Measurements from ENCODE around the gene EMC9.

Gene EMC9

GRCh38 chr14:24133735-24134134, 7.7 kb downstream of the EMC9 start:
- H3K4me3 ChIP-seq (ENCODE audit: low read length): no peak overlapping the region
- no peaks in the 10 kb centered on the region for H3K27me3 ChIP-seq (ENCODE audit: control insufficient read depth, insufficient read depth, low read length)
- no peak overlapping the region for H3K9ac ChIP-seq (ENCODE audit: low read depth, low read length)
- peaks cover 33% of the 10 kb centered on the region for H3K4me1 ChIP-seq (ENCODE audit: control insufficient read depth, insufficient read depth, low read length)
- no peaks in the 10 kb centered on the region for H3K9me3 ChIP-seq (replicated peaks; ENCODE audit: low read length)
- peaks cover 15% of the 10 kb centered on the region for H3K36me3 ChIP-seq (ENCODE audit: insufficient read depth, low read length)
- H3K4me2 ChIP-seq (ENCODE audit: low read length): no peak overlapping the region

DNA sequence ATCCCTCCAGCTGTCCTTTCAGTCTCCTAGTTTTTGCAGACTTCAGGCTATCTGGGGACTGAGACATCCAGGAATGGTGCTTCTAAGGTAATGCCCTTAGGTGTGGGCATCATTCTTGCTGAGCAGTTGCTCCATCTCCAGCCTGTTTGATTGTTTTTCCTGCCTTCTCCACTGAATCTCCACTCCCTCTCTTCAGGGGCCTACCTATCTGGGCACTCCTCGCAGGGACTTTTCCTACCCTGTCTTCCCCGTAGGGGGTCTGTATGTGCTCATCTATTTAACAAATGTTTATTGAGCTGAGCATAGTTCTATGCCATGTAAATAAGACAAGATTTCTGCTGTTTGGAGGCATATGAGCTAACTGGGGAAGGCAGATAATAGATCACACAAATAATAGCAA, 8.4 kb downstream of the EMC9 start:
- H3K4me1 ChIP-seq (ENCODE audit: control insufficient read depth, insufficient read depth, low read length): peaks cover 33% of the 10 kb centered on the region
- no peak overlapping the region for H3K4me2 ChIP-seq (ENCODE audit: low read length)
- no peak overlapping the region for H3K9ac ChIP-seq (ENCODE audit: low read depth, low read length)
- H3K36me3 ChIP-seq (ENCODE audit: insufficient read depth, low read length): peaks cover 8% of the 10 kb centered on the region
- H3K9me3 ChIP-seq (replicated peaks; ENCODE audit: low read length): no peaks in the 10 kb centered on the region
- H3K27me3 ChIP-seq (ENCODE audit: control insufficient read depth, insufficient read depth, low read length): no peaks in the 10 kb centered on the region
- no peak overlapping the region for H3K4me3 ChIP-seq (ENCODE audit: low read length)

- Histone ChIP-seq H3K9me3 (replicated peaks; ENCODE audit: low read length) (no peaks in the 10 kb centered on the region), H3K4me1 (ENCODE audit: control insufficient read depth, insufficient read depth, low read length) (peaks cover 33% of the 10 kb centered on the region), H3K9ac (ENCODE audit: low read depth, low read length) (no peak overlapping the region), H3K36me3 (ENCODE audit: insufficient read depth, low read length) (no peaks in the 10 kb centered on the region), H3K4me3 (ENCODE audit: low read length) (no peak overlapping the region), H3K4me2 (ENCODE audit: low read length) (no peak overlapping the region), H3K27me3 (ENCODE audit: control insufficient read depth, insufficient read depth, low read length) (no peaks in the 10 kb centered on the region)
Observed at GRCh38 chr14:24132061-24132685, 9.2 kb downstream of the EMC9 start.

DNA sequence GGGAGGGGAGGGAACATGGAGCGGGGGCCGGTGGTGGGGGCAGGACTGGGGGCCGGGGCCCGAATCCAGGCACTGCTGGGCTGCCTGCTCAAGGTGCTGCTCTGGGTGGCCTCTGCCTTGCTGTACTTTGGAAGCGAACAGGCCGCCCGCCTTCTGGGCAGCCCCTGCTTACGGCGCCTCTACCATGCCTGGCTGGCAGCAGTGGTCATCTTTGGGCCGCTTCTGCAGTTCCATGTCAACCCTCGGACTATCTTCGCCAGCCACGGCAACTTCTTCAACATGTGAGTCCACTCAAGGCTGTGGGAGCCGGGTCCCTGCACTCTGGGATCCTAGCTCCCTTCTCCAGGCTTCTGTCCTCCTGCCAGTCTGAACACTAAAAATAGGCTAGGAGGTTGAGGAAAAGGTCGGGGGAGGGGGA, 9.8 kb downstream of the EMC9 start:
- Histone ChIP-seq H3K4me3 (ENCODE audit: low read length) (no peak overlapping the region), H3K9ac (ENCODE audit: low read depth, low read length) (no peak overlapping the region), H3K36me3 (ENCODE audit: insufficient read depth, low read length) (no peaks in the 10 kb centered on the region), H3K4me2 (ENCODE audit: low read length) (peak overlapping the region; percentile 20), H3K27me3 (ENCODE audit: control insufficient read depth, insufficient read depth, low read length) (no peaks in the 10 kb centered on the region), H3K9me3 (replicated peaks; ENCODE audit: low read length) (no peaks in the 10 kb centered on the region), H3K4me1 (ENCODE audit: control insufficient read depth, insufficient read depth, low read length) (peaks cover 27% of the 10 kb centered on the region)

GRCh38 chr14:24130717-24131548, 10.5 kb downstream of the EMC9 start:
- H3K27me3 ChIP-seq (ENCODE audit: control insufficient read depth, insufficient read depth, low read length): no peaks in the 10 kb centered on the region
- no peak overlapping the region for H3K4me2 ChIP-seq (ENCODE audit: low read length)
- H3K4me3 ChIP-seq (ENCODE audit: low read length): no peak overlapping the region
- H3K36me3 ChIP-seq (ENCODE audit: insufficient read depth, low read length): no peaks in the 10 kb centered on the region
- peaks cover 25% of the 10 kb centered on the region for H3K4me1 ChIP-seq (ENCODE audit: control insufficient read depth, insufficient read depth, low read length)
- no peaks in the 10 kb centered on the region for H3K9me3 ChIP-seq (replicated peaks; ENCODE audit: low read length)
- no peak overlapping the region for H3K9ac ChIP-seq (ENCODE audit: low read depth, low read length)

DNA sequence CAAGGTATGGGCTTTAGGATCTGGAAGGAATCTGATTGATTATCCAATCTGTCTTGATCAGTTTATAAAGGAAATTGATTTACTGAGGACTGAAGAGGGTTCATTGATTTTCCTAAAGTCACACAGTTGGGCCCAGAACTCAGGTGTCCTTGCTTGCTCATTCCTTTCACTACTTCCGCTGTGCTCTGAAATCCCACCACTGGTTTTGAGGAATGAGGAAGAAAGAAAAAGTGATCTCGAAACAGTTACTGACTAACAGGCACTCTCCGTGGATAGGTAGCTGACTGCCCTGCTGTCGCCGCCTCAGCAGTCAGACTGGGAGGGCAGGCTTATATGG, 11.0 kb downstream of the EMC9 start, which contains the start of gene FITM1:
Gene FITM1, plus strand, starts transcription at position 280 of the 337 bp plus-strand sequence. CDS start 905 bp downstream, outside the sequence.
- no peaks in the 10 kb centered on the region for H3K9me3 ChIP-seq (replicated peaks; ENCODE audit: low read length)
- no peak within 1 kb of the TSS for H3K4me3 ChIP-seq (ENCODE audit: low read length)
- H3K36me3 ChIP-seq (ENCODE audit: insufficient read depth, low read length): no peaks in the 10 kb centered on the region
- H3K27me3 ChIP-seq (ENCODE audit: control insufficient read depth, insufficient read depth, low read length): no peaks in the 10 kb centered on the region
- peak within 1 kb of the TSS; percentile 20 for H3K4me2 ChIP-seq (ENCODE audit: low read length)
- no peak within 1 kb of the TSS for H3K9ac ChIP-seq (ENCODE audit: low read depth, low read length)
- peaks cover 22% of the 10 kb centered on the region for H3K4me1 ChIP-seq (ENCODE audit: control insufficient read depth, insufficient read depth, low read length)

- Histone ChIP-seq H3K9ac (ENCODE audit: low read depth, low read length) (no peak overlapping the region), H3K4me1 (ENCODE audit: control insufficient read depth, insufficient read depth, low read length) (peaks cover 21% of the 10 kb centered on the region), H3K4me3 (ENCODE audit: low read length) (no peak overlapping the region), H3K4me2 (ENCODE audit: low read length) (no peak overlapping the region), H3K9me3 (replicated peaks; ENCODE audit: low read length) (no peaks in the 10 kb centered on the region), H3K27me3 (ENCODE audit: control insufficient read depth, insufficient read depth, low read length) (no peaks in the 10 kb centered on the region), H3K36me3 (ENCODE audit: insufficient read depth, low read length) (no peaks in the 10 kb centered on the region)
Observed at GRCh38 chr14:24129410-24129998, 11.9 kb downstream of the EMC9 start.

DNA sequence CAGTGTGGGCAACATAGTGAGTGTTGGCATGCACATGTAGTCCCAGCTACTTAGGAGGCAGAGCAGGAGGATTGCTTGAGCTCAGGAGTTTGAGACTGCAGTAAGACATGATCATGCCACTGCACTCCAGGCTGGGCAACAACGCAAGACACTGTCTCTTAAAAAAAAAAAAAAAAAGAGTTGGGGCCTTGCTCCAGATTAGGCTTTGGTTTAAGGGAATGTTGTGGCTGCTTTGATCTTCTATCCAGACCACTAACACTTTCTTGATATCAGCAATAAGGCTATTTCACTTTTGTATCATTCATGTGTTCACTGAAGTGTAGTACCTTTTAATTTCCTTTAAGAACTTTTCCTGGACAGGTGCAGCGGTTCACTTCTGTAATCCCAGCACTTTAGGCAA, 13.7 kb downstream of the EMC9 start:
- Histone ChIP-seq H3K9ac (ENCODE audit: low read depth, low read length) (no peak overlapping the region), H3K4me1 (ENCODE audit: control insufficient read depth, insufficient read depth, low read length) (peaks cover 21% of the 10 kb centered on the region), H3K4me2 (ENCODE audit: low read length) (no peak overlapping the region), H3K9me3 (replicated peaks; ENCODE audit: low read length) (no peaks in the 10 kb centered on the region), H3K36me3 (ENCODE audit: insufficient read depth, low read length) (no peaks in the 10 kb centered on the region), H3K4me3 (ENCODE audit: low read length) (no peak overlapping the region), H3K27me3 (ENCODE audit: control insufficient read depth, insufficient read depth, low read length) (no peaks in the 10 kb centered on the region)

DNA sequence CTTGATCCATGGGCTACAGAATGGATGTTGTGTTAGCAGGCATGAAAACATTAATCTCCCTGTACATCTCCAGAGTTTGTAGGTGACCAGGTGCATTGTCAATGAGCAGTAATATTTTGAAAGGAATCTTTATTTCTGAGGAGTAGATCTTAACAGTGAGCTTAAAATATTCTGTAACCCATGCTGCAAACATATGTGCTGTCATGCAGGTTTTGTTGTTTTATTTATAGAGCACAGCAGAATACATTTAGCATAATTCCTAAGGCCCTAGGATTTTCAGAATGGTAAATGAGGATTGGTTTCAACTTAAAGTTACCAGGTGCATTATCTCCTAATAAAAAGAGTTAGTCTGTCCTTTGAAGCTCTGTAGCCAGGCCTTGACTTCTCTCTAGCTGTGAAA, 14.5 kb downstream of the EMC9 start:
- no peaks in the 10 kb centered on the region for H3K27me3 ChIP-seq (ENCODE audit: control insufficient read depth, insufficient read depth, low read length)

GRCh38 chr14:24123424-24124417, 17.7 kb downstream of the EMC9 start:
- H3K4me3 ChIP-seq (ENCODE audit: low read length): no peak overlapping the region
- no peaks in the 10 kb centered on the region for H3K4me1 ChIP-seq (ENCODE audit: control insufficient read depth, insufficient read depth, low read length)
- peaks cover 28% of the 10 kb centered on the region for H3K36me3 ChIP-seq (ENCODE audit: insufficient read depth, low read length)
- H3K9ac ChIP-seq (ENCODE audit: low read depth, low read length): no peak overlapping the region
- H3K9me3 ChIP-seq (replicated peaks; ENCODE audit: low read length): no peaks in the 10 kb centered on the region
- no peaks in the 10 kb centered on the region for H3K27me3 ChIP-seq (ENCODE audit: control insufficient read depth, insufficient read depth, low read length)
- H3K4me2 ChIP-seq (ENCODE audit: low read length): no peak overlapping the region

More for the DNA sequence above, 14.5 kb downstream of the EMC9 start:
- H3K9ac ChIP-seq (ENCODE audit: low read depth, low read length): no peak overlapping the region
- H3K4me2 ChIP-seq (ENCODE audit: low read length): no peak overlapping the region
- no peak overlapping the region for H3K4me3 ChIP-seq (ENCODE audit: low read length)
- H3K36me3 ChIP-seq (ENCODE audit: insufficient read depth, low read length): no peaks in the 10 kb centered on the region
- H3K4me1 ChIP-seq (ENCODE audit: control insufficient read depth, insufficient read depth, low read length): peaks cover 14% of the 10 kb centered on the region
- no peaks in the 10 kb centered on the region for H3K9me3 ChIP-seq (replicated peaks; ENCODE audit: low read length)

- H3K4me2 ChIP-seq (ENCODE audit: low read length): no peak overlapping the region
- no peaks in the 10 kb centered on the region for H3K9me3 ChIP-seq (replicated peaks; ENCODE audit: low read length)
- no peak overlapping the region for H3K9ac ChIP-seq (ENCODE audit: low read depth, low read length)
- H3K27me3 ChIP-seq (ENCODE audit: control insufficient read depth, insufficient read depth, low read length): no peaks in the 10 kb centered on the region
- no peaks in the 10 kb centered on the region for H3K4me1 ChIP-seq (ENCODE audit: control insufficient read depth, insufficient read depth, low read length)
- H3K4me3 ChIP-seq (ENCODE audit: low read length): no peak overlapping the region
- H3K36me3 ChIP-seq (ENCODE audit: insufficient read depth, low read length): peaks cover 31% of the 10 kb centered on the region
Observed at GRCh38 chr14:24122898-24123297, 18.5 kb downstream of the EMC9 start.

Data from skeletal muscle satellite cell (primary cell).